Gastrocnemius medialis (tissue), 4 donors: ENCODE results near the gene CARMIL1. TPM values are rescaled to one million over a fixed set of nuclear protein-coding genes. Genes with fewer than 3 reads are reported as not detected.

Experiments used
- ATAC-seq, 2 donors: fragments of 150-250 bp; one replicate each; pipeline ENCODE4 v1.9.1; 2016
- DNase-seq, 2 donors: peaks; one replicate each; pipeline ENCODE4 v3.0.0-alpha.2; 2019
- H3K27ac ChIP-seq, 4 donors: fragments of 200-600 bp; sonication (generic); 1 replicate in 1 of 4; 2 replicates in 3 of 4; pipeline ENCODE4 v1.5.1; 2016 to 2018; ENCODE audit warnings: mild to moderate bottlenecking in 2 of 4, moderate library complexity in 1 of 4
- H3K27me3 ChIP-seq, 3 donors: fragments of 200-600 bp; sonication (generic) in 2 of 3; 1 replicate in 1 of 3; 2 replicates in 2 of 3; pipeline versions ENCODE4 v1.5.1 to v1.6.0; 2016 to 2019; ENCODE audit warnings: mild to moderate bottlenecking in 1 of 3, moderate library complexity in 1 of 3
- H3K36me3 ChIP-seq, 2 donors: fragments of 200-600 bp; sonication (generic) in 1 of 2; one replicate each; pipeline ENCODE4 v1.5.1; 2017 to 2018
- H3K4me1 ChIP-seq, 2 donors: fragments of 200-600 bp; sonication (generic) in 1 of 2; one replicate each; pipeline ENCODE4 v1.5.1; 2016 to 2017; ENCODE audit warnings: mild to moderate bottlenecking in 2 of 2
- H3K4me3 ChIP-seq, 4 donors: fragments of 200-600 bp; sonication (generic) in 3 of 4; 1 replicate in 1 of 4; 2 replicates in 3 of 4; pipeline ENCODE4 v1.5.1; 2016 to 2019; ENCODE audit warnings: mild to moderate bottlenecking in 2 of 4
- H3K9me3 ChIP-seq, 3 donors: fragments of 200-600 bp; sonication (generic) in 2 of 3; 1 replicate in 1 of 3; 2 replicates in 2 of 3; pipeline ENCODE4 v1.5.1; 2016 to 2019
- POLR2A ChIP-seq, 2 donors: fragments of 450-650 bp; IDR thresholded peaks; one replicate each; pipeline ENCODE4 v1.6.1; 2017; ENCODE audit warnings: antibody characterized with exemption in 2 of 2, mild to moderate bottlenecking in 2 of 2, moderate library complexity in 2 of 2
- in situ Hi-C, 4 donors: fragments of 200-750 bp; cut with MboI; loops; one replicate each; pipeline versions ENCODE4 v1.15.0 to v1.8.0; 2017; ENCODE audit warnings: low sequenced_read_pairs in 4 of 4
- intact Hi-C: fragments of 100-400 bp; cut with DNase I; formaldehyde crosslinking; loops from one replicate; pipeline ENCODE4 v1.15.1; 2023; ENCODE audit warnings: low total_unique reads
- total RNA-seq, 4 donors: library from RNA; depleted of rRNA; stranded (reverse); fragments of >200 nt; gene quantifications; one replicate each; pipeline versions ENCODE4 v1.1.0 to v1.2.3, GENCODE V29; 2016
- TF ChIP-seq, protein P1 (sequence below), 5 experiments: fragments of 450-650 bp in 3 of 5; fragments of 200-600 bp in 2 of 5; sonication (generic) in 2 of 5; IDR thresholded peaks in 4 of 5; conservative IDR thresholded peaks in 1 of 5; 1 replicate in 4 of 5; 2 replicates in 1 of 5; pipeline ENCODE4 v1.5.1; 2016 to 2019; ENCODE audit warnings: antibody characterized with exemption in 5 of 5, mild to moderate bottlenecking in 3 of 5, moderate library complexity in 3 of 5

CARMIL1 gene
- total RNA-seq, 4 donors from 2014 or later, result 0.87 to 2.1 (median 1.7) TPM

DNA sequence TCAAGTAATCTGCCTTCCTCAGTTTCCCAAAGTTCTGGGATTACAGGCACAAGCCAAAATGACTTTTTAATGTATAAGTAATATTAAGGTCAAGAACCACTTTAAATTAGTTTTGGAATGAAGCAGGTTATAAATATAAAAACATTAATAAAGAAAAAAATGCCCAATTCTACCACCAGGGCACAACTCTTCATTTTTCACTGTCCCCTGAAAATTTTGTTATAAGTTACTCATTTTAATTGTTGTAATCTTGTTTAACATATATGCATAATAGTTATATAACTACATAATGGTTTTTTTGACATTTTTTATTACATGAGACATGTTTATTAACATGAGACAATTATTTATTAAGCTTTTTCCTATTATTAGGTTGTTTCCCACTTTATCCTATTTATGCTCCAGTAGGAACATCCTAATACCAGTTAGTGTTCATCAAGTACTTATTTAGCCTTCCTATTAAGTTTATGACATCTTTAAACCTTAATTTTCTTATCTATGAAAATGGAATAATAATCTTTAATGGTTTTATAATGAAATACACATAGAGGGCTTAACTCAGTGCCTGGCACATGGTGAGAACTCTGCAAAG is 190.7 kb downstream of the CARMIL1 start:
- H3K4me3 ChIP-seq, result no peak overlapping the region
- intact Hi-C loops (no loop called here), in situ Hi-C loops (no loop called here)
- no peaks in the 10 kb centered on the region for H3K9me3 ChIP-seq
- ATAC-seq (no peak), DNase-seq (no peak)
- no peaks in the 10 kb centered on the region for H3K36me3 ChIP-seq
- no peaks in the 10 kb centered on the region for H3K27me3 ChIP-seq
- TF ChIP-seq, protein P1, sequence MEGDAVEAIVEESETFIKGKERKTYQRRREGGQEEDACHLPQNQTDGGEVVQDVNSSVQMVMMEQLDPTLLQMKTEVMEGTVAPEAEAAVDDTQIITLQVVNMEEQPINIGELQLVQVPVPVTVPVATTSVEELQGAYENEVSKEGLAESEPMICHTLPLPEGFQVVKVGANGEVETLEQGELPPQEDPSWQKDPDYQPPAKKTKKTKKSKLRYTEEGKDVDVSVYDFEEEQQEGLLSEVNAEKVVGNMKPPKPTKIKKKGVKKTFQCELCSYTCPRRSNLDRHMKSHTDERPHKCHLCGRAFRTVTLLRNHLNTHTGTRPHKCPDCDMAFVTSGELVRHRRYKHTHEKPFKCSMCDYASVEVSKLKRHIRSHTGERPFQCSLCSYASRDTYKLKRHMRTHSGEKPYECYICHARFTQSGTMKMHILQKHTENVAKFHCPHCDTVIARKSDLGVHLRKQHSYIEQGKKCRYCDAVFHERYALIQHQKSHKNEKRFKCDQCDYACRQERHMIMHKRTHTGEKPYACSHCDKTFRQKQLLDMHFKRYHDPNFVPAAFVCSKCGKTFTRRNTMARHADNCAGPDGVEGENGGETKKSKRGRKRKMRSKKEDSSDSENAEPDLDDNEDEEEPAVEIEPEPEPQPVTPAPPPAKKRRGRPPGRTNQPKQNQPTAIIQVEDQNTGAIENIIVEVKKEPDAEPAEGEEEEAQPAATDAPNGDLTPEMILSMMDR (IDR thresholded peaks at IDR 0.05 in 4 of 5, conservative IDR thresholded peaks at IDR 0.05 in 1 of 5), result no peak
- TF ChIP-seq POLR2A (IDR thresholded peaks at IDR 0.05), result no peak
- H3K4me1 ChIP-seq, result no peaks in the 10 kb centered on the region
- H3K27ac ChIP-seq, result no peak overlapping the region

DNA sequence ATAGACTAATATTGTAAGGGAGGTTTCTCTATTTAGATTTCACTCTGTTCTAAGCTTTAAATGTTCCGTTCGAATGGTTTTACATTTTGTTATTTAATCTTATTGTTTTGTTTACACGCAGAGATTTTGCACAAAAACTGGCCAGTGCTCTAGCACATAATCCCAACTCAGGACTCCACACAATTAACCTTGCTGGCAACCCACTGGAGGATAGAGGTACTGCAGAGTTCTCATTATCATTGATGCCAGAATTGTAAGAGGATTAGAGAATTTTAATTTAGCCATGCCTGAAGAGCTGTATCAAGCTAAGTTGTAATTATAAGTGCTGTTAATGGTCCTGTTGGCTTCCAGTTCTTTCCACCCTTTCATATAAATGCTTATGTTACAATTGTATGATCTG is 193.1 kb downstream of the CARMIL1 start:
- in situ Hi-C loops, result no loop called here
- no peaks in the 10 kb centered on the region for H3K9me3 ChIP-seq
- no peak for TF ChIP-seq POLR2A (IDR thresholded peaks at IDR 0.05)
- TF ChIP-seq, protein P1 (IDR thresholded peaks at IDR 0.05 in 4 of 5, conservative IDR thresholded peaks at IDR 0.05 in 1 of 5), result no peak
- no peaks in the 10 kb centered on the region for H3K27me3 ChIP-seq
- no peak for DNase-seq
- H3K4me3 ChIP-seq, result no peak overlapping the region
- intact Hi-C loops, result no loop called here
- no peaks in the 10 kb centered on the region for H3K36me3 ChIP-seq
- ATAC-seq, result no peak
- no peaks in the 10 kb centered on the region for H3K4me1 ChIP-seq
- no peak overlapping the region for H3K27ac ChIP-seq

DNA sequence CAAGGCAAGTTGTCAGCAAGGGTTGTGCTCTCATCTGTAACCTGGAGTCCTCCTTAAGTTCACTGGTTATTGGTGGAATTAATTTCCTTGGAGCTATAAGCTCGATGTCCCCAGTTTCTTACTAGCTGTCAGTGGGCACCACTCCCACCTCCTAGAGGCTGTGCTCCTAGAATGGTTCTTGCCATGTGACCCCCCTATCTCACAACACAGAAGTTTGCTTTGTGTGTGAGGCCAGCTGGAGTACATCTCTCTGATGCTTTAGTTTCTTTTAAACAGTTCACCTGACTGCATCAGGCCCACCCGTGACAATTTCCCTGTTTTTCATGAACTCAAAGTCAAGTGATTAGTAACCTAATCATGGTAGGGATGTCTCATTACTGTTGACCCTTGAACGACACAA is 193.7 kb downstream of the CARMIL1 start:
- ATAC-seq (no peak), DNase-seq (no peak)
- H3K36me3 ChIP-seq, result no peaks in the 10 kb centered on the region
- H3K4me1 ChIP-seq, result no peaks in the 10 kb centered on the region
- TF ChIP-seq, protein P1 (IDR thresholded peaks at IDR 0.05 in 4 of 5, conservative IDR thresholded peaks at IDR 0.05 in 1 of 5), result no peak
- no peak for TF ChIP-seq POLR2A (IDR thresholded peaks at IDR 0.05)
- in situ Hi-C loops, result no loop called here
- no peak overlapping the region for H3K4me3 ChIP-seq
- no peaks in the 10 kb centered on the region for H3K9me3 ChIP-seq
- no peak overlapping the region for H3K27ac ChIP-seq
- no peaks in the 10 kb centered on the region for H3K27me3 ChIP-seq
- intact Hi-C loops, result no loop called here

DNA sequence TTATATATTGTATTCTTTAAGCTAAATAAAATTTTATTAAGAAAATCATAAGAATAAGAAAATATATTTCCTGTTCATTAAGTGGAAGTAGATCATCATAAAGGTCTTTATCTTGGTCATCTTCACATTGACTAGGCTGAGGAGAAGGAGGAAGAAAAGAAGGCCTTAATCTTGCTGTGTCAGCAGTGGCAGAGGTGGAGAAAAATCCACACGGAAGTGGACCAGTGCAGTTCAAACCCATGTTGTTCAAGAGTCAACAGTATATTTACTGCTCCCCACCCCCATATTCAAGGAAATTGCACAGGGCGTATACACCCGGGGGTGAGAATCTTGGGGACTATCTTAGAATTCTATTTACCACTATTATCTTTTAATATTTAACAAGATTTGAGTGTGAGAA is 194.3 kb downstream of the CARMIL1 start:
- intact Hi-C loops, result no loop called here
- no peaks in the 10 kb centered on the region for H3K36me3 ChIP-seq
- no peaks in the 10 kb centered on the region for H3K27me3 ChIP-seq
- no peak overlapping the region for H3K27ac ChIP-seq
- DNase-seq (no peak), ATAC-seq (no peak)
- no peak overlapping the region for H3K4me3 ChIP-seq
- no peaks in the 10 kb centered on the region for H3K4me1 ChIP-seq
- no peak for TF ChIP-seq POLR2A (IDR thresholded peaks at IDR 0.05)
- TF ChIP-seq, protein P1 (IDR thresholded peaks at IDR 0.05 in 4 of 5, conservative IDR thresholded peaks at IDR 0.05 in 1 of 5), result no peak
- H3K9me3 ChIP-seq, result no peaks in the 10 kb centered on the region
- in situ Hi-C loops, result no loop called here

DNA sequence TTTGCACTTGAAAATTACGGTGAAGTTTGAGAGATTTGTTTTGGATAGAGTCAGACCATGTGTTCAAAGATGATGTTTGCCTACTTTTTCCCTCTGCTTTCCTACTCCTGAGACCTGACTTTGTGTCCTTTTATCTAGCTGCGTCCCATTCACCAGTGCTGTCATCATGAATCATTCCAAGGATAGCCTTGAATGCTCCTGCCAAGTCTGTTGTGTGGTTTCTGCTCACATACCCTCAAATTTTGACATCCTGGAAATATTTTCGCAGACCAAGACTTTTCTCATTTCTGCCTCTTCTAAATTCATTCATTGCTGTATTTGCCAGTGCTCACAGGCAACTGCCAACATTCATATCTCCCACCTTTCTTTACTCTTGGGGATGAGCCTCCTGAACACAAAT is 197.0 kb downstream of the CARMIL1 start:
- Histone ChIP-seq H3K9me3 (no peaks in the 10 kb centered on the region), H3K4me1 (no peaks in the 10 kb centered on the region), H3K27me3 (no peaks in the 10 kb centered on the region), H3K36me3 (no peaks in the 10 kb centered on the region), H3K4me3 (no peak overlapping the region), H3K27ac (no peak overlapping the region)
- no peak for ATAC-seq
- in situ Hi-C loops, result loop anchor here in 1 of 4 donors (25.0 kb wide), 1 partner anchor 214 kb away; no protein-coding TSS in a partner anchor
- DNase-seq, result no peak
- intact Hi-C loops, result no loop called here
- no peak for TF ChIP-seq POLR2A (IDR thresholded peaks at IDR 0.05)
- TF ChIP-seq, protein P1 (IDR thresholded peaks at IDR 0.05 in 4 of 5, conservative IDR thresholded peaks at IDR 0.05 in 1 of 5), result no peak
